Uterus (tissue), 4 donors: ENCODE measurements around the gene CHRNE. TPM values are rescaled to one million over a fixed set of nuclear protein-coding genes. Genes with fewer than 3 reads are reported as not detected.

Experiments used
- DNase-seq, 2 donors: peaks; one replicate each; pipeline ENCODE4 v3.0.0-alpha.2; 2019 to 2020
- H3K27ac ChIP-seq, 2 donors: fragments of 200-600 bp; sonication (generic); 1 replicate in 1 of 2; 2 replicates in 1 of 2; pipeline ENCODE4 v1.5.1; 2016 to 2018
- H3K27me3 ChIP-seq, 2 donors: fragments of 200-600 bp; sonication (generic); one replicate each; pipeline ENCODE4 v1.5.1; 2018 to 2019; ENCODE audit warnings: control low read depth in 1 of 2
- H3K36me3 ChIP-seq, 2 donors: fragments of 200-600 bp; sonication (generic); one replicate each; pipeline ENCODE4 v1.5.1; 2019; ENCODE audit warnings: control low read depth in 1 of 2
- H3K4me1 ChIP-seq, 2 donors: fragments of 200-600 bp; sonication (generic); one replicate each; pipeline ENCODE4 v1.5.1; 2018 to 2019; ENCODE audit warnings: control low read depth in 1 of 2
- H3K4me3 ChIP-seq, 2 donors: fragments of 200-600 bp; sonication (generic); 1 replicate in 1 of 2; 2 replicates in 1 of 2; pipeline ENCODE4 v1.5.1; 2018 to 2019; ENCODE audit warnings: mild to moderate bottlenecking in 1 of 2
- H3K9me3 ChIP-seq, 2 donors: fragments of 200-600 bp; sonication (generic); one replicate each; pipeline ENCODE4 v1.5.1; 2019; ENCODE audit warnings: control low read depth in 1 of 2
- CTCF ChIP-seq, 4 experiments: fragments of 200-600 bp in 2 of 4; fragments of 450-650 bp in 2 of 4; sonication (generic) in 2 of 4; IDR thresholded peaks; one replicate each; pipeline ENCODE4 v1.5.1; 2016 to 2019; ENCODE audit warnings: antibody characterized with exemption in 4 of 4, mild to moderate bottlenecking in 2 of 4, moderate library complexity in 1 of 4
- POLR2A ChIP-seq, 2 donors: fragments of 450-650 bp; IDR thresholded peaks; one replicate each; pipeline ENCODE4 v1.6.1; 2016; ENCODE audit warnings: antibody characterized with exemption in 2 of 2, mild to moderate bottlenecking in 1 of 2, moderate library complexity in 1 of 2
- intact Hi-C: fragments of 100-400 bp; cut with DNase I; formaldehyde crosslinking; loops from one replicate; pipeline ENCODE4 v1.15.1; 2023; ENCODE audit warnings: low total_unique reads
- total RNA-seq, 4 donors: library from RNA; depleted of rRNA in 3 of 4; stranded (reverse); fragments of >200 nt in 3 of 4; gene quantifications; one replicate each; pipeline versions ENCODE4 v1.1.0 to v1.2.4, GENCODE V29; 2014 to 2023
- donor health status: DM: yes; HTN: yes; CAD: no.

The CHRNE gene
- total RNA-seq, 4 donors from 2014 or later = 0.79 to 0.83 TPM; not detected in 2

- intact Hi-C loops = no loop called here
- DNase-seq = no peak
- Histone ChIP-seq H3K4me1 (no peaks in the 10 kb centered on the region), H3K4me3 (no peak overlapping the region), H3K9me3 (no peaks in the 10 kb centered on the region), H3K36me3 (no peaks in the 10 kb centered on the region), H3K27ac (no peak overlapping the region), H3K27me3 (no peaks in the 10 kb centered on the region)
- no peak for TF ChIP-seq POLR2A (IDR thresholded peaks at IDR 0.05)
- TF ChIP-seq CTCF (IDR thresholded peaks at IDR 0.05) = no peak
These were observed 15.3 kb downstream of the CHRNE start for GRCh38 chr17:4887581-4887980.

- H3K36me3 ChIP-seq = no peaks in the 10 kb centered on the region
- no peak for DNase-seq
- TF ChIP-seq CTCF (IDR thresholded peaks at IDR 0.05) = no peak
- peaks cover 0 to 4% of the 10 kb centered on the region in 2 donors for H3K4me1 ChIP-seq
- H3K4me3 ChIP-seq = no peak overlapping the region
- intact Hi-C loops = no loop called here
- no peaks in the 10 kb centered on the region for H3K27me3 ChIP-seq
- H3K9me3 ChIP-seq = no peaks in the 10 kb centered on the region
- no peak overlapping the region for H3K27ac ChIP-seq
These were observed 16.1 kb downstream of the CHRNE start for GRCh38 chr17:4886830-4887229.

GRCh38 chr17:4884489-4884888 is 18.4 kb downstream of the CHRNE start:
- no peaks in the 10 kb centered on the region for H3K36me3 ChIP-seq
- intact Hi-C loops = no loop called here
- H3K27ac ChIP-seq = no peak overlapping the region
- no peaks in the 10 kb centered on the region for H3K27me3 ChIP-seq
- no peaks in the 10 kb centered on the region for H3K9me3 ChIP-seq
- H3K4me1 ChIP-seq = peaks cover 0 to 7% of the 10 kb centered on the region in 2 donors
- no peak for DNase-seq
- no peak for TF ChIP-seq CTCF (IDR thresholded peaks at IDR 0.05)
- no peak for TF ChIP-seq POLR2A (IDR thresholded peaks at IDR 0.05)
- no peak overlapping the region for H3K4me3 ChIP-seq

GRCh38 chr17:4881761-4882555 is 20.9 kb downstream of the CHRNE start:
- H3K9me3 ChIP-seq = no peaks in the 10 kb centered on the region
- no peak overlapping the region for H3K27ac ChIP-seq
- H3K4me1 ChIP-seq = peaks cover 0 to 7% of the 10 kb centered on the region in 2 donors
- no peaks in the 10 kb centered on the region for H3K36me3 ChIP-seq
- no peak for DNase-seq
- no peaks in the 10 kb centered on the region for H3K27me3 ChIP-seq
- no peak for TF ChIP-seq POLR2A (IDR thresholded peaks at IDR 0.05)
- TF ChIP-seq CTCF (IDR thresholded peaks at IDR 0.05) = peak; percentile 60 to 67 (median 62)
- intact Hi-C loops = no loop called here
- H3K4me3 ChIP-seq = no peak overlapping the region

- TF ChIP-seq CTCF (IDR thresholded peaks at IDR 0.05) (no peak), POLR2A (IDR thresholded peaks at IDR 0.05) (no peak)
- no peaks in the 10 kb centered on the region for H3K36me3 ChIP-seq
- DNase-seq = no peak
- H3K9me3 ChIP-seq = no peaks in the 10 kb centered on the region
- peaks cover 0 to 7% of the 10 kb centered on the region in 2 donors for H3K4me1 ChIP-seq
- no peak overlapping the region for H3K4me3 ChIP-seq
- no peaks in the 10 kb centered on the region for H3K27me3 ChIP-seq
- intact Hi-C loops = no loop called here
- H3K27ac ChIP-seq = no peak overlapping the region
These were observed 22.0 kb downstream of the CHRNE start for GRCh38 chr17:4880857-4881256.
